ENCODE results near the gene KIDINS220. TPM values are rescaled to one million over a fixed set of nuclear protein-coding genes. Genes with fewer than 3 reads are reported as not detected.

KIDINS220 gene
- total and polyA plus RNA-seq, 4 donors: 132 to 280 (median 167) TPM

DNA sequence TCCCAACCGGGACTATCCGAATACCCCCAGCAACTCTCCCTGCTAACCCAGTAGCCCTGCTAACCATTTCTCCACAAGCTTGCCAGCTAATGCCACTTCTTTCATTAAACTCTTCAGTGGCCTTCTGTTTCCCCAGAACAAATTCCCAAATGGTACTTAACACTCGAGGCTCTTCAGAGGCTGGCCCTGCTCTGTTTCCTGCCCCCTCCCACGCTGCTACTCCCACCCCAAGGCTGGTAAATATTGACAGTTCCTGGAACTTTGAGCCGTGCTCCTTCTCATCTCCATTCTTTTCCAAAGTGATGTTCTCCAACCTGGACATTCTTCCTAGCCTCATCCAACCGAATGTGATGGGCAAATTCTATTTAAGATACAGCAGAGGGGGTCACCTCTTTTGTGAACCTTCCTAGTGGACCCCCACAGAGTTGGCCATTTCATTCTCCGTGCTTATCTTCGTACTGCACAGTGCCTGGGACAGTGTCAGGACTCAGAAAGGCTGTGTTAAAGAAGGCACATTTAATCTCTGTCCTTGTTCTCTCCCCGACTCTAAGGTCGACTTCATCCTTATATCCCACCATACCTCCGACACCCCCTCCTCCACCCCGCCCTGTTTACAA, 3.2 kb upstream of the KIDINS220 start:
- no peaks in the 10 kb centered on the region for H3K9me3 ChIP-seq (ENCODE audit: control insufficient read depth, insufficient read depth, low read length)
- H3K36me3 ChIP-seq (ENCODE audit: control insufficient read depth, insufficient read depth, low read length): no peaks in the 10 kb centered on the region
- WGBS (ENCODE audit: insufficient coverage): 77% methylated on average over 7 of the region's 12 CpGs
- no peak overlapping the region for H3K27ac ChIP-seq (ENCODE audit: low read depth, low read length)
- H3K27me3 ChIP-seq (ENCODE audit: control insufficient read depth, insufficient read depth, low read length): no peaks in the 10 kb centered on the region
- peaks cover 8% of the 10 kb centered on the region for H3K4me1 ChIP-seq (ENCODE audit: control insufficient read depth, insufficient read depth, low read length)
- DNase-seq (ENCODE audit: low read depth in 4 of 6, low spot score in 6 of 6): no peak
- no peak overlapping the region for H3K4me3 ChIP-seq (ENCODE audit: low read depth, low read length)

DNA sequence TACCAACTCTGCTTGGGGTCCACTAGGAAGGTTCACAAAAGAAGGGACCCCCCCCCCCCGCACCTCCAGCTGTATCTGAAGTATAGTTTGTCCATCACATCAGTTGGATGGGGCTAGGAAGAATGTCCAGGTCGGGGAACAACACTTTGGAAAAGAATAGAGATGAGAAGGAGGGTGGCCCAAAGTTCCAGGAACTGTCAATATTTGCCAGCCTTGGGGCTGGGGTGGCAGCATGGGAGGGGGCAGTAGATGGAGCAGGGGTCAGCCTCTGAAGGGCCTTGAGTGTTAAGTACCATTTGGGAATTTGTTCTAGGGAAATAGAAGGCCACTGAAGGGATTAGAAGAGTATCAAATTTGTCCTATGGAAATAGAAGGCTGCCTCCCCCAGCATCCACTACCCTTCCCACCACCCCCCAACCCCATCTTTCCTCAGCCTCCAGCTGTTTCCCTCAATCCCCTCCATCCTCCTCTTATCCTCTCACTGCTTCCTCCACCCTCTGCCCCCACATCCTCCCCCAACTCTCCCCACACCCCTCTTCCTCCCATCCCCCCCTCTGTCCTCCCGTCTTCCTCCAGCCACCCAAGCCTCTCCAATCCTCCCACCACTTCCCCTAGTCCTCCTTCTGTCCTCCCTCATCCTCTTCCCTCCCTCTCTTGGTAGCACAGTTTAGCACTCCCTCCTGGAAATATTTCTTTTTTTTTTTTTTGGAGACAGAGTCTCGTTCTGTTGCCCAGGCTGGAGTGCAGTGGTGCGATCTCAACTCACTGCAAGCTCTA, 2.0 kb upstream of the KIDINS220 start:
- H3K36me3 ChIP-seq (ENCODE audit: control insufficient read depth, insufficient read depth, low read length): no peaks in the 10 kb centered on the region
- no peak for DNase-seq (ENCODE audit: low read depth in 4 of 6, low spot score in 6 of 6)
- H3K27me3 ChIP-seq (ENCODE audit: control insufficient read depth, insufficient read depth, low read length): no peaks in the 10 kb centered on the region
- H3K4me3 ChIP-seq (ENCODE audit: low read depth, low read length): no peak overlapping the region
- 95% methylated on average over 2 of the region's 5 CpGs for WGBS (ENCODE audit: insufficient coverage)
- H3K9me3 ChIP-seq (ENCODE audit: control insufficient read depth, insufficient read depth, low read length): no peaks in the 10 kb centered on the region
- H3K4me1 ChIP-seq (ENCODE audit: control insufficient read depth, insufficient read depth, low read length): peaks cover 17% of the 10 kb centered on the region
- no peak overlapping the region for H3K27ac ChIP-seq (ENCODE audit: low read depth, low read length)

DNA sequence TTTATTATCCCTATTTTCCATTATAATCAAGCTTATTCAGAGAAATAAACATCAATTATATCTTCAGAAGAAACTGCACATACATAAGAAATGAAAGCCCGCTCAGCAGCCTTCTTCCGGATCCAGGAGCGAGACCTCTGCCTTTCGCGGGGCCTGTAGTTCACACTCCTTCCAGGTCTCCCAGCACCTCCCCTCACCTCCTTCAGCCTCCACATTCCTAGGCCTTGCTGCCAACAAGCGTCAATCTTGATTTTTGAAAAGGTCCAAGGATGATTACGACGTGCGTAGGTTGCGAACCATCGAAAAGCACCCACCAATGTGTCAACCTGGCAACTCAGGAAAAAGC, 355 bp upstream of the KIDINS220 start:
- peak overlapping the region; percentile 26 for H3K4me3 ChIP-seq (ENCODE audit: low read depth, low read length)
- no peaks in the 10 kb centered on the region for H3K9me3 ChIP-seq (ENCODE audit: control insufficient read depth, insufficient read depth, low read length)
- H3K4me1 ChIP-seq (ENCODE audit: control insufficient read depth, insufficient read depth, low read length): peaks cover 20% of the 10 kb centered on the region
- DNase-seq (ENCODE audit: low read depth in 4 of 6, low spot score in 6 of 6): no peak
- no peaks in the 10 kb centered on the region for H3K36me3 ChIP-seq (ENCODE audit: control insufficient read depth, insufficient read depth, low read length)
- WGBS (ENCODE audit: insufficient coverage): 80% methylated on average over 11 of the region's 11 CpGs
- no peak overlapping the region for H3K27ac ChIP-seq (ENCODE audit: low read depth, low read length)
- no peaks in the 10 kb centered on the region for H3K27me3 ChIP-seq (ENCODE audit: control insufficient read depth, insufficient read depth, low read length)

- Histone ChIP-seq H3K36me3 (ENCODE audit: control insufficient read depth, insufficient read depth, low read length) (no peaks in the 10 kb centered on the region), H3K9me3 (ENCODE audit: control insufficient read depth, insufficient read depth, low read length) (no peaks in the 10 kb centered on the region), H3K4me1 (ENCODE audit: control insufficient read depth, insufficient read depth, low read length) (peaks cover 25% of the 10 kb centered on the region), H3K4me3 (ENCODE audit: low read depth, low read length) (no peak overlapping the region), H3K27me3 (ENCODE audit: control insufficient read depth, insufficient read depth, low read length) (no peaks in the 10 kb centered on the region), H3K27ac (ENCODE audit: low read depth, low read length) (no peak overlapping the region)
- peak in 1 of 6 donors; percentile 19 for DNase-seq (ENCODE audit: low read depth in 4 of 6, low spot score in 6 of 6)
Observed at GRCh38 chr2:8835279-8835678, 2.1 kb downstream of the KIDINS220 start.

DNA sequence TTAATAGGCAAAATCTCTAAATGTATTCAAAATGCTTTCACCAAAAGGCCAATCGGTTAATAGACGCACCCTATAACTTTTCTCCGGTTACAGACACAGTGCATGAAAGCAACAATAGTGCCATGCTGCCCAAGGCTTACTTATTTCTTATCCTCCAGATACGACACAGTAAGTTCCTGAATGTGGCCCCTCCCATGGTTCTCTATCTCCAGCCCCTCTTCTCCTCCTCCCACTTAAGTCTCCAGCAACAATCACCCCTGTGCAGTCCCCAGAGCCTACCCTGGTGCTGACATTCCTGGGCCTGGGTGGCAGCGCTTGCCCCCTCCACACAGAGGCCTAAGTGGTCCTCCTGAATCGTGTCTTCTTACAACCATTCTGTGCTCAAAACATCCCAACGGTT, 3.6 kb downstream of the KIDINS220 start:
- Histone ChIP-seq H3K9me3 (ENCODE audit: control insufficient read depth, insufficient read depth, low read length) (no peaks in the 10 kb centered on the region), H3K36me3 (ENCODE audit: control insufficient read depth, insufficient read depth, low read length) (no peaks in the 10 kb centered on the region), H3K4me1 (ENCODE audit: control insufficient read depth, insufficient read depth, low read length) (peaks cover 25% of the 10 kb centered on the region), H3K27ac (ENCODE audit: low read depth, low read length) (no peak overlapping the region), H3K4me3 (ENCODE audit: low read depth, low read length) (no peak overlapping the region), H3K27me3 (ENCODE audit: control insufficient read depth, insufficient read depth, low read length) (no peaks in the 10 kb centered on the region)
- 82% methylated on average over 7 of the region's 7 CpGs for WGBS (ENCODE audit: insufficient coverage)
- DNase-seq (ENCODE audit: low read depth in 4 of 6, low spot score in 6 of 6): no peak

GRCh38 chr2:8831516-8831915, 5.9 kb downstream of the KIDINS220 start:
- Histone ChIP-seq H3K27ac (ENCODE audit: low read depth, low read length) (no peak overlapping the region), H3K27me3 (ENCODE audit: control insufficient read depth, insufficient read depth, low read length) (no peaks in the 10 kb centered on the region), H3K4me1 (ENCODE audit: control insufficient read depth, insufficient read depth, low read length) (peaks cover 21% of the 10 kb centered on the region), H3K36me3 (ENCODE audit: control insufficient read depth, insufficient read depth, low read length) (peaks cover 3% of the 10 kb centered on the region), H3K9me3 (ENCODE audit: control insufficient read depth, insufficient read depth, low read length) (no peaks in the 10 kb centered on the region), H3K4me3 (ENCODE audit: low read depth, low read length) (no peak overlapping the region)
- DNase-seq (ENCODE audit: low read depth in 4 of 6, low spot score in 6 of 6): no peak
- 40% methylated on average over 1 of the region's 2 CpGs for WGBS (ENCODE audit: insufficient coverage)

GRCh38 chr2:8827729-8828128, 9.7 kb downstream of the KIDINS220 start:
- no peaks in the 10 kb centered on the region for H3K9me3 ChIP-seq (ENCODE audit: control insufficient read depth, insufficient read depth, low read length)
- no peak overlapping the region for H3K4me3 ChIP-seq (ENCODE audit: low read depth, low read length)
- no peaks in the 10 kb centered on the region for H3K27me3 ChIP-seq (ENCODE audit: control insufficient read depth, insufficient read depth, low read length)
- 83% methylated on average over 2 of the region's 2 CpGs for WGBS (ENCODE audit: insufficient coverage)
- H3K4me1 ChIP-seq (ENCODE audit: control insufficient read depth, insufficient read depth, low read length): peaks cover 5% of the 10 kb centered on the region
- H3K36me3 ChIP-seq (ENCODE audit: control insufficient read depth, insufficient read depth, low read length): peaks cover 16% of the 10 kb centered on the region
- no peak for DNase-seq (ENCODE audit: low read depth in 4 of 6, low spot score in 6 of 6)
- no peak overlapping the region for H3K27ac ChIP-seq (ENCODE audit: low read depth, low read length)

GRCh38 chr2:8822218-8822617, 15.2 kb downstream of the KIDINS220 start:
- DNase-seq (ENCODE audit: low read depth in 4 of 6, low spot score in 6 of 6): no peak
- Histone ChIP-seq H3K27ac (ENCODE audit: low read depth, low read length) (no peak overlapping the region), H3K27me3 (ENCODE audit: control insufficient read depth, insufficient read depth, low read length) (no peaks in the 10 kb centered on the region), H3K36me3 (ENCODE audit: control insufficient read depth, insufficient read depth, low read length) (peaks cover 17% of the 10 kb centered on the region), H3K4me1 (ENCODE audit: control insufficient read depth, insufficient read depth, low read length) (no peaks in the 10 kb centered on the region), H3K9me3 (ENCODE audit: control insufficient read depth, insufficient read depth, low read length) (no peaks in the 10 kb centered on the region), H3K4me3 (ENCODE audit: low read depth, low read length) (no peak overlapping the region)
- 90% methylated on average over 3 of the region's 4 CpGs for WGBS (ENCODE audit: insufficient coverage)

GRCh38 chr2:8821276-8822217, 15.9 kb downstream of the KIDINS220 start:
- Histone ChIP-seq H3K9me3 (ENCODE audit: control insufficient read depth, insufficient read depth, low read length) (no peaks in the 10 kb centered on the region), H3K27me3 (ENCODE audit: control insufficient read depth, insufficient read depth, low read length) (no peaks in the 10 kb centered on the region), H3K4me1 (ENCODE audit: control insufficient read depth, insufficient read depth, low read length) (no peaks in the 10 kb centered on the region), H3K27ac (ENCODE audit: low read depth, low read length) (no peak overlapping the region), H3K4me3 (ENCODE audit: low read depth, low read length) (no peak overlapping the region), H3K36me3 (ENCODE audit: control insufficient read depth, insufficient read depth, low read length) (peaks cover 17% of the 10 kb centered on the region)
- WGBS (ENCODE audit: insufficient coverage): 59% methylated on average over 5 of the region's 8 CpGs
- peak in 1 of 6 donors; percentile 36 for DNase-seq (ENCODE audit: low read depth in 4 of 6, low spot score in 6 of 6)
